Measurements from ENCODE around the gene ATP6V1F.

ATP6V1F gene

GRCh38 chr7:128893251-128894100, 30.8 kb downstream of the ATP6V1F start:
- TF ChIP-seq POU2F2 (IDR thresholded peaks at IDR 0.05; ENCODE audit: low read depth, low read length): no peak
- no peak for TF ChIP-seq PAX5 (IDR thresholded peaks at IDR 0.05; ENCODE audit: insufficient read depth, low read length, severe bottlenecking)
- TF ChIP-seq TAF1 (IDR thresholded peaks at IDR 0.05; ENCODE audit: low read depth, low read length): no peak
- no peak for TF ChIP-seq POLR2A (IDR thresholded peaks at IDR 0.05; ENCODE audit: low read depth, low read length)
- TF ChIP-seq POLR2AphosphoS5 (IDR thresholded peaks at IDR 0.05; ENCODE audit: low read depth, low read length): no peak
- TF ChIP-seq SPI1 (IDR thresholded peaks at IDR 0.05; ENCODE audit: low read depth, low read length): no peak
- no peak for FAIRE-seq
- no peak for DNase-seq (ENCODE audit: insufficient read length, low spot score)

GRCh38 chr7:128894101-128894440, 31.4 kb downstream of the ATP6V1F start:
- no peak for TF ChIP-seq POLR2A (IDR thresholded peaks at IDR 0.05; ENCODE audit: low read depth, low read length)
- TF ChIP-seq SPI1 (IDR thresholded peaks at IDR 0.05; ENCODE audit: low read depth, low read length): no peak
- no peak for TF ChIP-seq POLR2AphosphoS5 (IDR thresholded peaks at IDR 0.05; ENCODE audit: low read depth, low read length)
- TF ChIP-seq PAX5 (IDR thresholded peaks at IDR 0.05; ENCODE audit: insufficient read depth, low read length, severe bottlenecking): no peak
- no peak for TF ChIP-seq POU2F2 (IDR thresholded peaks at IDR 0.05; ENCODE audit: low read depth, low read length)
- no peak for TF ChIP-seq TAF1 (IDR thresholded peaks at IDR 0.05; ENCODE audit: low read depth, low read length)
- FAIRE-seq: no peak
- DNase-seq (ENCODE audit: insufficient read length, low spot score): no peak

GRCh38 chr7:128895320-128895719, 32.7 kb downstream of the ATP6V1F start:
- no peak for DNase-seq (ENCODE audit: insufficient read length, low spot score)
- no peak for FAIRE-seq
- TF ChIP-seq TAF1 (IDR thresholded peaks at IDR 0.05; ENCODE audit: low read depth, low read length) (no peak), PAX5 (IDR thresholded peaks at IDR 0.05; ENCODE audit: insufficient read depth, low read length, severe bottlenecking) (no peak), POU2F2 (IDR thresholded peaks at IDR 0.05; ENCODE audit: low read depth, low read length) (no peak), SPI1 (IDR thresholded peaks at IDR 0.05; ENCODE audit: low read depth, low read length) (no peak), POLR2A (IDR thresholded peaks at IDR 0.05; ENCODE audit: low read depth, low read length) (no peak), POLR2AphosphoS5 (IDR thresholded peaks at IDR 0.05; ENCODE audit: low read depth, low read length) (no peak)

GRCh38 chr7:128899392-128899791, 36.7 kb downstream of the ATP6V1F start:
- TF ChIP-seq POLR2AphosphoS5 (IDR thresholded peaks at IDR 0.05; ENCODE audit: low read depth, low read length) (no peak), PAX5 (IDR thresholded peaks at IDR 0.05; ENCODE audit: insufficient read depth, low read length, severe bottlenecking) (no peak), POLR2A (IDR thresholded peaks at IDR 0.05; ENCODE audit: low read depth, low read length) (no peak), SPI1 (IDR thresholded peaks at IDR 0.05; ENCODE audit: low read depth, low read length) (no peak), TAF1 (IDR thresholded peaks at IDR 0.05; ENCODE audit: low read depth, low read length) (no peak), POU2F2 (IDR thresholded peaks at IDR 0.05; ENCODE audit: low read depth, low read length) (no peak)
- FAIRE-seq: no peak
- DNase-seq (ENCODE audit: insufficient read length, low spot score): no peak

- no peak for DNase-seq (ENCODE audit: insufficient read length, low spot score)
- FAIRE-seq: no peak
- no peak for TF ChIP-seq POU2F2 (IDR thresholded peaks at IDR 0.05; ENCODE audit: low read depth, low read length)
- TF ChIP-seq TAF1 (IDR thresholded peaks at IDR 0.05; ENCODE audit: low read depth, low read length): no peak
- TF ChIP-seq SPI1 (IDR thresholded peaks at IDR 0.05; ENCODE audit: low read depth, low read length): no peak
- no peak for TF ChIP-seq POLR2A (IDR thresholded peaks at IDR 0.05; ENCODE audit: low read depth, low read length)
- TF ChIP-seq POLR2AphosphoS5 (IDR thresholded peaks at IDR 0.05; ENCODE audit: low read depth, low read length): no peak
- TF ChIP-seq PAX5 (IDR thresholded peaks at IDR 0.05; ENCODE audit: insufficient read depth, low read length, severe bottlenecking): no peak
Observed at GRCh38 chr7:128900237-128900636, 37.6 kb downstream of the ATP6V1F start.

- no peak for DNase-seq (ENCODE audit: insufficient read length, low spot score)
- TF ChIP-seq POLR2AphosphoS5 (IDR thresholded peaks at IDR 0.05; ENCODE audit: low read depth, low read length) (no peak), POU2F2 (IDR thresholded peaks at IDR 0.05; ENCODE audit: low read depth, low read length) (no peak), TAF1 (IDR thresholded peaks at IDR 0.05; ENCODE audit: low read depth, low read length) (no peak), SPI1 (IDR thresholded peaks at IDR 0.05; ENCODE audit: low read depth, low read length) (no peak), POLR2A (IDR thresholded peaks at IDR 0.05; ENCODE audit: low read depth, low read length) (no peak), PAX5 (IDR thresholded peaks at IDR 0.05; ENCODE audit: insufficient read depth, low read length, severe bottlenecking) (no peak)
- FAIRE-seq: no peak
Observed at GRCh38 chr7:128902761-128903585, 40.3 kb downstream of the ATP6V1F start.

GRCh38 chr7:128903621-128904361, 41.1 kb downstream of the ATP6V1F start:
- DNase-seq (ENCODE audit: insufficient read length, low spot score) (no peak), FAIRE-seq (no peak)
- TF ChIP-seq PAX5 (IDR thresholded peaks at IDR 0.05; ENCODE audit: insufficient read depth, low read length, severe bottlenecking) (no peak), TAF1 (IDR thresholded peaks at IDR 0.05; ENCODE audit: low read depth, low read length) (no peak), POLR2AphosphoS5 (IDR thresholded peaks at IDR 0.05; ENCODE audit: low read depth, low read length) (no peak), POLR2A (IDR thresholded peaks at IDR 0.05; ENCODE audit: low read depth, low read length) (no peak), POU2F2 (IDR thresholded peaks at IDR 0.05; ENCODE audit: low read depth, low read length) (no peak), SPI1 (IDR thresholded peaks at IDR 0.05; ENCODE audit: low read depth, low read length) (no peak)

GRCh38 chr7:128904381-128905197, 41.9 kb downstream of the ATP6V1F start:
- DNase-seq (ENCODE audit: insufficient read length, low spot score): peak; percentile 70
- TF ChIP-seq PAX5 (IDR thresholded peaks at IDR 0.05; ENCODE audit: insufficient read depth, low read length, severe bottlenecking) (no peak), POLR2AphosphoS5 (IDR thresholded peaks at IDR 0.05; ENCODE audit: low read depth, low read length) (no peak), POU2F2 (IDR thresholded peaks at IDR 0.05; ENCODE audit: low read depth, low read length) (no peak), TAF1 (IDR thresholded peaks at IDR 0.05; ENCODE audit: low read depth, low read length) (no peak), SPI1 (IDR thresholded peaks at IDR 0.05; ENCODE audit: low read depth, low read length) (no peak), POLR2A (IDR thresholded peaks at IDR 0.05; ENCODE audit: low read depth, low read length) (no peak)
- peak; percentile 76 for FAIRE-seq

Data from GM12891 (cell line).